ENCODE data around the gene CHST1. TPM values are rescaled to one million over a fixed set of nuclear protein-coding genes. Genes with fewer than 3 reads are reported as not detected.

CHST1 gene
- total RNA-seq, 1 donor, result 1.1 TPM

DNA sequence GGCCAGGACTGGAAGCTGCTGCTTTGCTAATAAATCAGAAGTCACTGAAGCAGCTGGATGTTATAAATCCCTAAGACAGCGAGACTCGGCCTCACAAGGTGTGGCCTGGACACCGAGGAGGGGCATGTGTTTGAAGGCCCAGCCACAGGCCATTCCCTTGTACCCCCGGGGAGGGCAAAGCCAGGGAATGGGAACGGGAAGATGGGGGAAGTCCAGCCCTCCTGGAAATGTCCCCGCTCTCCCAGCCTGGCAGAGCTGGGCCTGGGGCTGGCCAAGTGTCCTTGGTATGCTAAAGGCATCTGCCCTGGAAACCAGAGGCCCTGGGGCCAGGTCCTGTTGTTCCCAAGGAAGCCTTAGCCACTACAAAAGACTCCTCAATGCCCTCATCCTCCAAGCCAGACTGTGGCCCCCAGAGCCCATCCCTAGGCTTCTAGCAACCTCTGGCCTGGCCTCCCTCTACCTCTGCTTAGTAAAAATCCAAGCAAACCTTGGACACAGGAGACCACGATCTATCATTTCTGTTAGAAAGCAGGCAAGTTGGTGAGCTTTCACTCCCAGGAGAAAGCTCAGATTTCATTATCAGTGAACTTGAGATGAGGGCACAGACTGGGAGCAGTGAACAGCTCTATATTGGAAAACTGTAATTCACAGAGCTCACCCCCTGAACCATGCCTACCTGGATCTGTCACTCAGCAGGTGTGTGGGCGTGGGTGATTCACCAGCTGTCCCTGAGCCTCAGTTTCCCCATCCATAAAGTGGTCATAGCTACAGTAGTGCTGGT lies 11.0 kb downstream of the CHST1 start:
- DNase-seq (ENCODE audit: insufficient read length, low spot score, missing footprints), result peak; percentile 36
- H3K79me2 ChIP-seq (ENCODE audit: insufficient read depth, low read length), result no peaks in the 10 kb centered on the region
- no peak overlapping the region for H3K4me3 ChIP-seq (ENCODE audit: insufficient read depth, low read length)
- H2AFZ ChIP-seq (ENCODE audit: low read length), result no peak overlapping the region
- H4K20me1 ChIP-seq (ENCODE audit: insufficient read depth, low read length), result no peaks in the 10 kb centered on the region
- H3K4me2 ChIP-seq (ENCODE audit: insufficient read depth, low read length), result no peak overlapping the region
- TF ChIP-seq, protein P1, sequence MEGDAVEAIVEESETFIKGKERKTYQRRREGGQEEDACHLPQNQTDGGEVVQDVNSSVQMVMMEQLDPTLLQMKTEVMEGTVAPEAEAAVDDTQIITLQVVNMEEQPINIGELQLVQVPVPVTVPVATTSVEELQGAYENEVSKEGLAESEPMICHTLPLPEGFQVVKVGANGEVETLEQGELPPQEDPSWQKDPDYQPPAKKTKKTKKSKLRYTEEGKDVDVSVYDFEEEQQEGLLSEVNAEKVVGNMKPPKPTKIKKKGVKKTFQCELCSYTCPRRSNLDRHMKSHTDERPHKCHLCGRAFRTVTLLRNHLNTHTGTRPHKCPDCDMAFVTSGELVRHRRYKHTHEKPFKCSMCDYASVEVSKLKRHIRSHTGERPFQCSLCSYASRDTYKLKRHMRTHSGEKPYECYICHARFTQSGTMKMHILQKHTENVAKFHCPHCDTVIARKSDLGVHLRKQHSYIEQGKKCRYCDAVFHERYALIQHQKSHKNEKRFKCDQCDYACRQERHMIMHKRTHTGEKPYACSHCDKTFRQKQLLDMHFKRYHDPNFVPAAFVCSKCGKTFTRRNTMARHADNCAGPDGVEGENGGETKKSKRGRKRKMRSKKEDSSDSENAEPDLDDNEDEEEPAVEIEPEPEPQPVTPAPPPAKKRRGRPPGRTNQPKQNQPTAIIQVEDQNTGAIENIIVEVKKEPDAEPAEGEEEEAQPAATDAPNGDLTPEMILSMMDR (IDR thresholded peaks at IDR 0.05; ENCODE audit: extremely low read depth, low read depth, low read length), result no peak
- H3K27me3 ChIP-seq (ENCODE audit: insufficient read depth, low read length), result no peaks in the 10 kb centered on the region
- H3K27ac ChIP-seq (ENCODE audit: low read depth, low read length), result no peak overlapping the region
- H3K4me1 ChIP-seq (ENCODE audit: insufficient read depth, low read length), result peaks cover 19% of the 10 kb centered on the region
- H3K36me3 ChIP-seq (ENCODE audit: insufficient read depth, low read length), result no peaks in the 10 kb centered on the region
- H3K9me3 ChIP-seq (ENCODE audit: low read depth, low read length), result no peaks in the 10 kb centered on the region

DNA sequence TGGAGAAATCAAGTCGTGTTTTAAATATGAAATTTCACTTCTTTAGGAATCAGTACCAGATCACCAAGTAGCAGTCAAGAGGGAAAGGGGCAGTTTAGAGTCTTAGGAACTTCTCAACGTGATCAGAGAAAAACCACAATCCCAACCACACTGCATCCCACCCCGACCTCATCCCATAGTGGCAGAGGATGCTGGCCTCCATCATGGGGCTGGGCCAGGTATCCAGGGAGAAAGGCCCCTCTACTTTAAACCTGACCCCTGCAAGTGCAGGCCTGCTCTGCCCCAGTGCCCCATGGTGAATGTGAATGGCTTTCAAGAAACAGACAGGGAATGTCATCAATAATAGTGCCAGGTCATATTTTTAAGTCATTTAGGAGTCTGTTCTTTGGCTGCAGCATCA lies 12.1 kb downstream of the CHST1 start:
- TF ChIP-seq, protein P1 (IDR thresholded peaks at IDR 0.05; ENCODE audit: extremely low read depth, low read depth, low read length), result no peak
- no peak overlapping the region for H3K4me3 ChIP-seq (ENCODE audit: insufficient read depth, low read length)
- H4K20me1 ChIP-seq (ENCODE audit: insufficient read depth, low read length), result no peaks in the 10 kb centered on the region
- DNase-seq (ENCODE audit: insufficient read length, low spot score, missing footprints), result peak; percentile 87
- H3K4me1 ChIP-seq (ENCODE audit: insufficient read depth, low read length), result peaks cover 12% of the 10 kb centered on the region
- H3K27ac ChIP-seq (ENCODE audit: low read depth, low read length), result no peak overlapping the region
- no peaks in the 10 kb centered on the region for H3K27me3 ChIP-seq (ENCODE audit: insufficient read depth, low read length)
- H2AFZ ChIP-seq (ENCODE audit: low read length), result no peak overlapping the region
- H3K36me3 ChIP-seq (ENCODE audit: insufficient read depth, low read length), result no peaks in the 10 kb centered on the region
- H3K79me2 ChIP-seq (ENCODE audit: insufficient read depth, low read length), result no peaks in the 10 kb centered on the region
- no peaks in the 10 kb centered on the region for H3K9me3 ChIP-seq (ENCODE audit: low read depth, low read length)
- no peak overlapping the region for H3K4me2 ChIP-seq (ENCODE audit: insufficient read depth, low read length)

DNA sequence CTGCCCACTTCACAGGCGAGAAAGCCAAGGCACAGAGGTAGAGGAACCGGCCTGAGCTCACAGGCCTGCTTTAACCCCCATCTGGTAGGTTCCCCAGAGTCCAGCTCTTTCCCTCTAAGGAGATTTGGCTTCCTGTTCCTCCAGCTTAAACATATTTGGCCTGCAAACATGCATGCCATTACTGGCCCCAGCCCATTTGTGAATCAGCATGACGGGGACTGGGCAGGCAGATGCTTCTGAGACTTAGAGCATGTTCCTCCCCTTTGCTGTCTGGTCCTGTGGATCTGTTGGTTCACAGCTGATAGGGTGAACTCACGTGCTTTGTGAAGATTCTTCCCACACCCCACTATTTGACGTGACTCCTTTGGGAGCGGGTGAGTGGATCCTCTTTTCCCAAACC lies 12.6 kb downstream of the CHST1 start:
- TF ChIP-seq, protein P1 (IDR thresholded peaks at IDR 0.05; ENCODE audit: extremely low read depth, low read depth, low read length), result no peak
- peak; percentile 99 for DNase-seq (ENCODE audit: insufficient read length, low spot score, missing footprints)

DNA sequence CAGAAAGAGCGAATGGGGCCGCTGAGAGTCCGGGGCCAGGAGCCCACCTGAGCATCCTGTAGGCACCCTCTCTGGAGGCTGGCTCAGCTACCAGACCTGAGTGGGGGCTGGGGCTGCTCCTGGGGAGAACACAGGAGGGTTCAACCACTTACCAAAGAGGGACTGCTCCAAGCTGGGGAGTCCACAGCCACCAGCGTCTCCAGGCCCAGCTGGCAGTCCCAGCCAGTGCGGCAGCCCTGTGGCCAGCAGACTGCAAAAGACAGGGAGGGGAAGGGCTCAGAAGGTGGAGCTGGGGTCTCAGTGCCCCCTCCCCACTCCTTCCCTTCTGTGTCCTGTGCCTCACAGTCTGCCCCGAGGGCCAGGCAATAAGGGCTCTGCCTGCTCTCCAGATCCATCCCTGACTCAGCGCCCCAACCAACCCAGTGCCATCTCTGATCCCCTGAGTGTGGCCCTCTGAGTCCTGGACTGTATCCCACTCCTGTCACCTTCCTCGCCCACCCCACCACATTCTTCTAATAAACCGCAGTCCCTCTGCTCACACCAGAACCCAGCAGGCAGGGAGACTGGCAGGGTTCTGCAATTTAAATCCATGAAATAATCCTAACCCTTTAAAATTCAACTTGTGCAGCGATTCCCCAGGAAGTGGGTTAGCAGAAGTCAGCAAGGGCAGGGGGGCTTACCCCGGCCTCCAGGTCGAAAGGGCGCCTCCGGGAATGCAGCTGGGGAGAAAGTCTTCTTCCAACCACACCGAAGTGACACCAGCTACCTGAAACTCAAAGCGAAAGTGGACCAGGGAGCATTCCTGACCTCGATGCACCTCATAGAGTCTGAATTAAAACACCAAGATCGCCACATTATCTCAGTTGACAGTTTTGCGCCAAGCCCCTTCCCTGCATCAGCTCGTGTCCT lies 13.3 kb downstream of the CHST1 start:
- TF ChIP-seq, protein P1 (IDR thresholded peaks at IDR 0.05; ENCODE audit: extremely low read depth, low read depth, low read length), result no peak
- Histone ChIP-seq H3K9me3 (ENCODE audit: low read depth, low read length) (no peaks in the 10 kb centered on the region), H2AFZ (ENCODE audit: low read length) (peak overlapping the region; percentile 37), H3K27ac (ENCODE audit: low read depth, low read length) (no peak overlapping the region), H3K4me1 (ENCODE audit: insufficient read depth, low read length) (peaks cover 10% of the 10 kb centered on the region), H3K4me3 (ENCODE audit: insufficient read depth, low read length) (no peak overlapping the region), H3K27me3 (ENCODE audit: insufficient read depth, low read length) (peaks cover 2% of the 10 kb centered on the region), H4K20me1 (ENCODE audit: insufficient read depth, low read length) (no peaks in the 10 kb centered on the region), H3K4me2 (ENCODE audit: insufficient read depth, low read length) (no peak overlapping the region), H3K36me3 (ENCODE audit: insufficient read depth, low read length) (no peaks in the 10 kb centered on the region), H3K79me2 (ENCODE audit: insufficient read depth, low read length) (no peaks in the 10 kb centered on the region)
- DNase-seq (ENCODE audit: insufficient read length, low spot score, missing footprints), result peak; percentile 84

More for the DNA sequence above, 12.6 kb downstream of the CHST1 start:
- Histone ChIP-seq H3K27me3 (ENCODE audit: insufficient read depth, low read length) (peaks cover 1% of the 10 kb centered on the region), H3K27ac (ENCODE audit: low read depth, low read length) (no peak overlapping the region), H2AFZ (ENCODE audit: low read length) (peak overlapping the region; percentile 37), H3K4me3 (ENCODE audit: insufficient read depth, low read length) (no peak overlapping the region), H3K79me2 (ENCODE audit: insufficient read depth, low read length) (no peaks in the 10 kb centered on the region), H3K4me1 (ENCODE audit: insufficient read depth, low read length) (peaks cover 10% of the 10 kb centered on the region), H3K4me2 (ENCODE audit: insufficient read depth, low read length) (no peak overlapping the region), H4K20me1 (ENCODE audit: insufficient read depth, low read length) (no peaks in the 10 kb centered on the region), H3K9me3 (ENCODE audit: low read depth, low read length) (no peaks in the 10 kb centered on the region), H3K36me3 (ENCODE audit: insufficient read depth, low read length) (no peaks in the 10 kb centered on the region)
